Breast epithelium (tissue), 3 donors: Measurements from ENCODE around the gene ALDH1A2.

ENCODE experiments used
- POLR2AphosphoS5 ChIP-seq, 3 donors: sonication (generic); formaldehyde crosslinking; IDR thresholded peaks; one replicate each; pipeline ENCODE4 v1.6.1; 2017; ENCODE audit warnings: antibody characterized with exemption in 3 of 3
- TF ChIP-seq, protein P1 (sequence below), 3 donors: fragments of 450-650 bp; IDR thresholded peaks; one replicate each; pipeline ENCODE4 v1.5.1; 2016 to 2017; ENCODE audit warnings: antibody characterized with exemption in 3 of 3, mild to moderate bottlenecking in 3 of 3, moderate library complexity in 3 of 3

DNA sequence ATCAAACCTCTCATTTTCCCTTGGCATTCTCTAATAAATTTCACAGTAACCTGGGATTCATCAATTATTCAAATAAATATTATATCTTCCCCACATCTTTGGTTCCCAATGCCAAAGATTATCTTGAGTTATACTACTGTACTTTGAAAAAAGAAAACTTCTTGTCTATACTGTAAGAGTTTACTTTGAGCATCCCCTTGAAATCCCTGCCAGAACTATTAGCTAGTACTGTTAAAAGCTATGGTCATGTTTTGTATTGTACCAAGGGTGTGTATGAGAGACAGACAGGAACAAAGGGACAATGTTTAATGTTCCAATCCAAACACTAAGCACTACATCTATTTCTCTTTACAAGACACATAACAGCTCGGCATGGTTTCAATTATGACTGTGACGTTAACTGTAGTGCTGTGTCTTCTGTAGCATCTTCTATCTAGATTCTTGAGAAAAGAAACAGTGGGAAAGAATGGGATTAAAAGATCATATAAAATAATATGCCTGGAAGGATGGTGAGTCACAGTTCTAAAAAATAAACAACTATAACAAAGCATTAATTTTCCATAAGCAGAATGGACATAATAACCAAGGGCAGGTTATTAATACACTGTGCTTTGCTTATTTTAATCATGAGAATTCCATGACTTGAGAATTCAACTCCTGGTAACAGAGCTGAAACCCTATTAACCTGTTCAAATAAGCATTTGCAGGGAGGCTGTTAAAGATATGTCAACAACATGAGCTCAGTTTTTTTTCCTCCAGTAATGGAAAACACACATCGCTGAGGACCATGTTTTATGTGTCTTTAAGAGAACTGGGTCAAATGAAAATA lies 71.1 kb downstream of the ALDH1A2 start:
- no peak for TF ChIP-seq POLR2AphosphoS5 (IDR thresholded peaks at IDR 0.05)
- TF ChIP-seq, protein P1, sequence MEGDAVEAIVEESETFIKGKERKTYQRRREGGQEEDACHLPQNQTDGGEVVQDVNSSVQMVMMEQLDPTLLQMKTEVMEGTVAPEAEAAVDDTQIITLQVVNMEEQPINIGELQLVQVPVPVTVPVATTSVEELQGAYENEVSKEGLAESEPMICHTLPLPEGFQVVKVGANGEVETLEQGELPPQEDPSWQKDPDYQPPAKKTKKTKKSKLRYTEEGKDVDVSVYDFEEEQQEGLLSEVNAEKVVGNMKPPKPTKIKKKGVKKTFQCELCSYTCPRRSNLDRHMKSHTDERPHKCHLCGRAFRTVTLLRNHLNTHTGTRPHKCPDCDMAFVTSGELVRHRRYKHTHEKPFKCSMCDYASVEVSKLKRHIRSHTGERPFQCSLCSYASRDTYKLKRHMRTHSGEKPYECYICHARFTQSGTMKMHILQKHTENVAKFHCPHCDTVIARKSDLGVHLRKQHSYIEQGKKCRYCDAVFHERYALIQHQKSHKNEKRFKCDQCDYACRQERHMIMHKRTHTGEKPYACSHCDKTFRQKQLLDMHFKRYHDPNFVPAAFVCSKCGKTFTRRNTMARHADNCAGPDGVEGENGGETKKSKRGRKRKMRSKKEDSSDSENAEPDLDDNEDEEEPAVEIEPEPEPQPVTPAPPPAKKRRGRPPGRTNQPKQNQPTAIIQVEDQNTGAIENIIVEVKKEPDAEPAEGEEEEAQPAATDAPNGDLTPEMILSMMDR (IDR thresholded peaks at IDR 0.05) = no peak
